ENCODE results near the gene TBC1D8.

TBC1D8 gene

GRCh38 chr2:100991404-100991773, 159.8 kb downstream of the TBC1D8 start:
- H3K27ac ChIP-seq (ENCODE audit: poor library complexity, severe bottlenecking): no peak overlapping the region
- H3K4me3 ChIP-seq (ENCODE audit: severe bottlenecking): no peak overlapping the region
- H3K36me3 ChIP-seq (ENCODE audit: low read depth): 0 out of 2 replicates have a peak, but pooled peaks cover 3% of the 10 kb centered on the region
- H3K4me1 ChIP-seq (ENCODE audit: insufficient read depth, poor library complexity, severe bottlenecking): no peaks in the 10 kb centered on the region
- no peaks in the 10 kb centered on the region for H3K27me3 ChIP-seq (ENCODE audit: insufficient read depth, poor library complexity, severe bottlenecking)
- no peak for TF ChIP-seq CTCF (IDR thresholded peaks at IDR 0.05; ENCODE audit: poor library complexity, severe bottlenecking)
- no peak for ATAC-seq (ENCODE audit: low read depth)
- no peak for DNase-seq (ENCODE audit: low spot score)
- H3K9me3 ChIP-seq (ENCODE audit: severe bottlenecking): no peaks in the 10 kb centered on the region

- H3K36me3 ChIP-seq (ENCODE audit: low read depth): no peaks in the 10 kb centered on the region
- H3K9me3 ChIP-seq (ENCODE audit: severe bottlenecking): no peaks in the 10 kb centered on the region
- H3K4me3 ChIP-seq (ENCODE audit: severe bottlenecking): no peak overlapping the region
- DNase-seq (ENCODE audit: low spot score): no peak
- no peaks in the 10 kb centered on the region for H3K4me1 ChIP-seq (ENCODE audit: insufficient read depth, poor library complexity, severe bottlenecking)
- H3K27me3 ChIP-seq (ENCODE audit: insufficient read depth, poor library complexity, severe bottlenecking): no peaks in the 10 kb centered on the region
- TF ChIP-seq CTCF (IDR thresholded peaks at IDR 0.05; ENCODE audit: poor library complexity, severe bottlenecking): no peak
- no peak overlapping the region for H3K27ac ChIP-seq (ENCODE audit: poor library complexity, severe bottlenecking)
- no peak for ATAC-seq (ENCODE audit: low read depth)
These were observed 160.4 kb downstream of the TBC1D8 start for GRCh38 chr2:100990650-100991403.

- H3K4me1 ChIP-seq (ENCODE audit: insufficient read depth, poor library complexity, severe bottlenecking): no peaks in the 10 kb centered on the region
- TF ChIP-seq CTCF (IDR thresholded peaks at IDR 0.05; ENCODE audit: poor library complexity, severe bottlenecking): no peak
- no peaks in the 10 kb centered on the region for H3K9me3 ChIP-seq (ENCODE audit: severe bottlenecking)
- no peak overlapping the region for H3K27ac ChIP-seq (ENCODE audit: poor library complexity, severe bottlenecking)
- no peaks in the 10 kb centered on the region for H3K36me3 ChIP-seq (ENCODE audit: low read depth)
- H3K4me3 ChIP-seq (ENCODE audit: severe bottlenecking): no peak overlapping the region
- DNase-seq (ENCODE audit: low spot score) (no peak), ATAC-seq (ENCODE audit: low read depth) (no peak)
- no peaks in the 10 kb centered on the region for H3K27me3 ChIP-seq (ENCODE audit: insufficient read depth, poor library complexity, severe bottlenecking)
These were observed 161.0 kb downstream of the TBC1D8 start for GRCh38 chr2:100990166-100990565.

- ATAC-seq (ENCODE audit: low read depth): no peak
- H3K27ac ChIP-seq (ENCODE audit: poor library complexity, severe bottlenecking): no peak overlapping the region
- DNase-seq (ENCODE audit: low spot score): no peak
- H3K4me3 ChIP-seq (ENCODE audit: severe bottlenecking): no peak overlapping the region
- no peaks in the 10 kb centered on the region for H3K27me3 ChIP-seq (ENCODE audit: insufficient read depth, poor library complexity, severe bottlenecking)
- no peaks in the 10 kb centered on the region for H3K36me3 ChIP-seq (ENCODE audit: low read depth)
- no peak for TF ChIP-seq CTCF (IDR thresholded peaks at IDR 0.05; ENCODE audit: poor library complexity, severe bottlenecking)
- no peaks in the 10 kb centered on the region for H3K4me1 ChIP-seq (ENCODE audit: insufficient read depth, poor library complexity, severe bottlenecking)
- H3K9me3 ChIP-seq (ENCODE audit: severe bottlenecking): no peaks in the 10 kb centered on the region
These were observed 161.5 kb downstream of the TBC1D8 start for GRCh38 chr2:100989666-100990065.

Measured in RWPE2 (cell line).